Coronary artery (tissue), 2 donors: ENCODE measurements around the gene MACROD2.

Source experiments
- DNase-seq: peaks from one replicate; pipeline ENCODE4 v3.0.0-alpha.2; 2017; ENCODE audit warnings: low spot score
- H3K27ac ChIP-seq, 2 donors: fragments of 200-600 bp; sonication (generic); one replicate each; pipeline ENCODE4 v1.5.1; 2016 to 2019
- H3K4me3 ChIP-seq: fragments of 200-600 bp; sonication (generic); 2 replicates; pipeline ENCODE4 v1.5.1; 2016; ENCODE audit warnings: mild to moderate bottlenecking, moderate library complexity
- TF ChIP-seq, protein P1 (sequence below): fragments of 200-600 bp; sonication (generic); IDR thresholded peaks from one replicate; pipeline ENCODE4 v1.5.1; 2019; ENCODE audit warnings: antibody characterized with exemption

MACROD2 gene

DNA sequence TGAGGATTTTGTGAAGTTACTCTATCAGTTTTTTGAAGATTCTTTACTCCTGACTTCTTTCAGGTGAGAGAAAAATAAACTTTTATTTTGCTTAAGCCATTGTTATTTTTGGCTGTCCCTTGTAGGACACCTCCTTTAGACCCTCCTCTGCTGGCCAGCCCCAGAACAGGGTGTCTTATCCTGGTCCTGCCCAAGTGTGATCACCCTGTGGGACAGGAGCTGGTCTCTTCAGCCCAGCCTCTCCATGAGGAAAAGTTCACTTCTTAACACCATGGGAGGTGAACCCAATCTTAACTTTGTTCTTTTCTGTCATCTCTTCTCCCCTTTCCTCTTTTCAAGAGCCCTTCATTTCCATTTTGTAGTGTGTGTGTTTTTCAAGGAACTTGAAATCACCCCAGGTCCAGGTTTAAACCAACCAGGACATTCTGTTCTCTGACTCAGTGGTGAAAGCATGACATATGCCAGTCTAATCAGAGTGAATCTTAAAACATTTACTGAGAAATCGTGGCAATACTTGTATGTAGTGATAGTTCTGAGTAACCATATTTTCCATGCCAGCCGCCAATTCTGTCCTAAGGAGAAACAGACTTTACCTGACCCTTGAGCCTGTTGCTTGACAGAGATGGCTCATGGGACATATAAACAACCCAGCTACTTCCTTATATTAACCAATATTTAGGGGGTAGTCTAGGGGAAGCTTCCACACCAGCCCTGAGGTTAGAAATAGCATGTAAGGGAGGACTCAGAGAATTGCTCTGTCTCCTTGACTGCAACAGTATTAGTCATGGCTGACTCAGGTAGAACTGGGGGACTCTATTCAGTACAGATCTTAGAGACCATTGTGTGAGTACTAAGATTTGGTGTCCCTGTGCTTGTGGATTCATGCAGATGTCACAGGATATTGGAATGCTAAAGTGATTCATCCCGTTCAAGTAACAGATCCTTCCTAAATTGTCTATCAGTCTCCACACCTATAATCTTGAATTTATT lies 293.3 kb downstream of the MACROD2 start:
- no peak overlapping the region for H3K27ac ChIP-seq
- no peak overlapping the region for H3K4me3 ChIP-seq
- DNase-seq, result no peak
- TF ChIP-seq, protein P1, sequence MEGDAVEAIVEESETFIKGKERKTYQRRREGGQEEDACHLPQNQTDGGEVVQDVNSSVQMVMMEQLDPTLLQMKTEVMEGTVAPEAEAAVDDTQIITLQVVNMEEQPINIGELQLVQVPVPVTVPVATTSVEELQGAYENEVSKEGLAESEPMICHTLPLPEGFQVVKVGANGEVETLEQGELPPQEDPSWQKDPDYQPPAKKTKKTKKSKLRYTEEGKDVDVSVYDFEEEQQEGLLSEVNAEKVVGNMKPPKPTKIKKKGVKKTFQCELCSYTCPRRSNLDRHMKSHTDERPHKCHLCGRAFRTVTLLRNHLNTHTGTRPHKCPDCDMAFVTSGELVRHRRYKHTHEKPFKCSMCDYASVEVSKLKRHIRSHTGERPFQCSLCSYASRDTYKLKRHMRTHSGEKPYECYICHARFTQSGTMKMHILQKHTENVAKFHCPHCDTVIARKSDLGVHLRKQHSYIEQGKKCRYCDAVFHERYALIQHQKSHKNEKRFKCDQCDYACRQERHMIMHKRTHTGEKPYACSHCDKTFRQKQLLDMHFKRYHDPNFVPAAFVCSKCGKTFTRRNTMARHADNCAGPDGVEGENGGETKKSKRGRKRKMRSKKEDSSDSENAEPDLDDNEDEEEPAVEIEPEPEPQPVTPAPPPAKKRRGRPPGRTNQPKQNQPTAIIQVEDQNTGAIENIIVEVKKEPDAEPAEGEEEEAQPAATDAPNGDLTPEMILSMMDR, result no peak

DNA sequence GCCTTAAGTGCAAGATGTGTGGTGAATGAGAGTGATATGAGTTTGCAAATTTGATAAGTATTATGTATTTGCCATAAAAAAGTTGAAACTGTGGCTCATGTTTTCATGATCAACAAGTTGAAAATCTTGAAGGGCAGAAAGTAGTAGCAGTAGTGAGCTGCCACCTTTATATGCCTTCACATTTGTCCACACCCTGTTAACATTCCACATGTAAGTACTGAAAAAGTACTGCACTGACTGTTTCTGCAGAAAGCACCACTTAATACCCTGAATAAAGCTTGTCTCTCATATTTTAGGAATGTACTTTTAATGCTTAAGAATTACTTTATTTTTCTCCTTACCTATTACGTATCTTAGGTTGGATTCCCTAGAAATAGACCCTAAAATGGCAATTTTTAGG lies 296.2 kb downstream of the MACROD2 start:
- no peak overlapping the region for H3K27ac ChIP-seq
- TF ChIP-seq, protein P1, result no peak
- no peak overlapping the region for H3K4me3 ChIP-seq
- DNase-seq, result no peak

DNA sequence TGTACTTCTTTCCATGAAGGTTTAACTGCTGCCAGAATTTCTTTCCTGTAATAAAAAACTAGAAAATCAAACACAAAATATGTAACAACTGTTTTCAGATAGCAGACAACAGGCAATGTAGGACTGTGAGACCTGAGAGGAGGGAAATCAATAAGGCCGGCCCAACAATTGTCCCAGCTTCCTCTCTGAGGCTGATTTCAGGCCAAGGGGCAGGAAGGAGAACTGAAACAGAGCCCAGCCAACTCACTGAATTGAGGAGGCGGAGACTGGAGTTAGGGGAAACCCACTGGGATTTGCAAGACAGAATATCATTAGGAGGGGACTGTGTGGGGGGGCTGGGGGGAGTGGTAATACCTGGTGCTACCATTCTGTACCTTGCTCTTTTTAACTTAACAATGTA lies 299.9 kb downstream of the MACROD2 start:
- no peak for DNase-seq
- Histone ChIP-seq H3K4me3 (no peak overlapping the region), H3K27ac (no peak overlapping the region)
- TF ChIP-seq, protein P1, result no peak

DNA sequence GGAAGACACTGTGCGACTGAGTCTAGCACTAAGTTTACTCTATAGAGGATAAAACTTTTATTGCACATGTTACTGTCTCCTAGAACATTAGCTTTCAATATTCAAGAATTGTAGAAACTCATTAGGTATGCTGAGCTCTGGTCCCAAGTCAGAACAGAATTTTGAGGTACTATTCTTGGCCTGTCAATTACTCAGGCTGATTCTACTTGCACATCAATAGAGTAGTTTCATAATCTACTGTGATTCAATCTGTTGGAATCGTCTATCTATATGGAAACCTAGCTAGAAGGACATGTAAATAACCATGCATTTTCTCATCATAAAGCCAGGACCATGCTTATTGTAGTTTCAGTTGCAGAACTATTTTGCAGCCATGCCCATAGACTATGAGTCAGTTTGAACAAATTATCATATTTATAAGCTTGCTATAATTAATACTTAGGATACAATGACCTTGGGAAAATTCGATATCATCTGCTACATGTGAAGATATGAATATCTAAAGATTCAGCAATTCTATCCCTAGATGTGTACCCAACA lies 300.5 kb downstream of the MACROD2 start:
- TF ChIP-seq, protein P1, result no peak
- DNase-seq, result no peak
- Histone ChIP-seq H3K4me3 (no peak overlapping the region), H3K27ac (no peak overlapping the region)

DNA sequence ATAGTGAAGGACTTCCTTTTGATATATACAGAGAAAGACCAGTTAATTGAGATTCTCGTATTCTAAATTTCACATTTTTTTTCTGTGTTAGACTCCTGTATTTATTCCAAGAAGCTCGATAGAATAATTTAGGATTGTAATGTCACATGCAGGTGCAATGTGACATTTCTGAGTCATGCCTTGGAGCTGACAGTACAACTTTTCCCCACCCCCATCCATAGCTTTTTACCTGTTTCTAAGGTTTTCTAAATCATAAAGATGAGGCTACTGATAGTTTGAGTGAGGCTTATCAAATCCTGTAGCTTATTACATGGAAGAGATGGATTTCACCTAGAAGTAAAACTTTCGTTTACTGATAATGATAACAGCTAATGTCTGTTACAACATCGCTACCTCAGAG lies 304.5 kb downstream of the MACROD2 start:
- DNase-seq, result no peak
- TF ChIP-seq, protein P1, result no peak
- Histone ChIP-seq H3K4me3 (no peak overlapping the region), H3K27ac (no peak overlapping the region)

DNA sequence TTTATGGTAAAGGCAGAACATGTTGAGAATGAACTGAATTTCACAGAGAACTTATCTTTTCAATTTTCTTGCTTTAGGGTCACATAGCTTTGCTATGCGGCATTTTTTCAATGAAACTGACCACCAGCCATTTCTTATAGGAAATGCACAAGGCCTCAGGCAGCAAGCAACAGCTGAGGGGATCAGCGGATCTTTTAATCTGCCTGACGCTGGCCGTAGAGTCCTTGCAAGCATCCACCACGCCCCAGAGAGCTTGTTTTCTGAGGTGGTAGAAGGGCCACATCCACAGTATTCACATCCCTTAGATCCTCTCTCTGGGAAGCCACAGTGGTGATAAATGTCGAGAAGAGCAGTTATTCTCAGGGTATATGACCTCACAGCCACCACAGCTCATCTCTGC lies 307.8 kb downstream of the MACROD2 start:
- H3K27ac ChIP-seq, result no peak overlapping the region
- TF ChIP-seq, protein P1, result no peak
- no peak for DNase-seq
- H3K4me3 ChIP-seq, result no peak overlapping the region

DNA sequence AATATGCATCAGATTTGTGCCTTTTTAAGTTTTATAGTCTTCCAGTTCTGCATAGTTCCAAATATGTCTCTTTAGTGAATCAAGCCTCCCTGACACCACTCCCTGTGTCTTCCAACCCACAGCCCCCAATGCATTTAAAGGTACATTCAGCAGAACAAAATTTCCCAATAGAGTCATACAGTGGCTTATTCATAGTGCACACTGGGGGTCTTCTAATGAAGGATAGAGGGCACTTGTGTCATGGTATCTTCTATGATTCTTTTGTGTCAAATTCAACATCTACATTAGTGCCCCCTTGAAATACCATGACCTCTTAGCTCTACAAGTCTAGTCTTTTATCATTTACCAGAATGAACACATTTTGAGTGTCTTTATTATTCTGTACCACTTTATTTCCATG lies 308.3 kb downstream of the MACROD2 start:
- DNase-seq, result no peak

More for the DNA sequence above, 308.3 kb downstream of the MACROD2 start:
- TF ChIP-seq, protein P1, result no peak
- Histone ChIP-seq H3K4me3 (no peak overlapping the region), H3K27ac (no peak overlapping the region)
